Left ventricle myocardium inferior (tissue), 1 donor: Measurements from ENCODE around the gene RAB4A. TPM values are rescaled to one million over a fixed set of nuclear protein-coding genes. Genes with fewer than 3 reads are reported as not detected.

Experiments used
- DNase-seq: peaks from one replicate; pipeline ENCODE4 v3.0.0-alpha.2; 2020
- H3K27ac ChIP-seq: fragments of 200-600 bp; replicated peaks from 2 replicates; pipeline ENCODE4 v1.8.0; 2021
- H3K27me3 ChIP-seq: fragments of 200-600 bp; 2 replicates; pipeline ENCODE4 v1.8.0; 2021; ENCODE audit warnings: low read depth
- H3K36me3 ChIP-seq: fragments of 200-600 bp; 2 replicates; pipeline ENCODE4 v1.8.0; 2021
- H3K4me1 ChIP-seq: fragments of 200-600 bp; 2 replicates; pipeline ENCODE4 v1.8.0; 2021
- H3K4me3 ChIP-seq: fragments of 200-600 bp; 2 replicates; pipeline ENCODE4 v1.8.0; 2021; ENCODE audit warnings: mild to moderate bottlenecking, moderate library complexity
- H3K9me3 ChIP-seq: fragments of 200-600 bp; replicated peaks from 2 replicates; pipeline ENCODE4 v1.8.0; 2021
- intact Hi-C: fragments of 100-400 bp; cut with micrococcal nuclease; formaldehyde crosslinking; loops from one replicate; pipeline ENCODE4 v1.11.0; 2022
- total RNA-seq: library from RNA; stranded (reverse); fragmentation: NEBNext Ultra II Directional; extraction: Animal tissue kit (Norgen Biotek cat#: 25700); gene quantifications from one replicate; pipeline ENCODE4 v1.2.1, GENCODE V29; 2021
- TF ChIP-seq, protein P1 (sequence below): fragments of 200-600 bp; IDR thresholded peaks from 2 replicates; pipeline ENCODE4 v1.8.0; 2021; ENCODE audit warnings: antibody characterized with exemption, mild to moderate bottlenecking, borderline replicate concordance
- donor health status: DM: no; HTN: yes; CAD: no; lungs with severe emphysema.

The RAB4A gene
- total RNA-seq, 1 donor from 2014 or later, result 132 TPM

DNA sequence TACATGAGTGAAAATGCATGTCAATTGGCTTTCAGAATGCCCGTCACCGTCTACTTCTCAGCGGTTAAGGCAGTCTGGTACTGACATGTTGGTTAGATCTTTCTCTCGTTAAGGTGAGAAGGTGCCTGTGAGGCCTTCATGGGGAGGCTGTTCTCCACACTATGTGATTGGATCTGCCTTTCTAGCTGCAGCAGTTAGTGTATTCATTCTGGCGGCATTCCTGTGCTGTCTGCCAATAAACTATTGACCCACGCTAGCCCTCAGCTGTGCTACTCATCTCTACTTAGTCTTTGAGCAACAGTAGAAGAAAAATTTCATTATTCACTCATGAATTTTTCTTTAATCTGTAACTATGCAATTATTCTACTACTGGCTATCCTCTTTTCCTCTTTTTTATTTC, 39.9 kb downstream of the RAB4A start:
- Histone ChIP-seq H3K4me3 (no peak overlapping the region), H3K36me3 (peaks cover 24% of the 10 kb centered on the region), H3K27me3 (no peaks in the 10 kb centered on the region), H3K9me3 (no peaks in the 10 kb centered on the region), H3K27ac (no peak overlapping the region), H3K4me1 (peaks cover 20% of the 10 kb centered on the region)
- TF ChIP-seq, protein P1, sequence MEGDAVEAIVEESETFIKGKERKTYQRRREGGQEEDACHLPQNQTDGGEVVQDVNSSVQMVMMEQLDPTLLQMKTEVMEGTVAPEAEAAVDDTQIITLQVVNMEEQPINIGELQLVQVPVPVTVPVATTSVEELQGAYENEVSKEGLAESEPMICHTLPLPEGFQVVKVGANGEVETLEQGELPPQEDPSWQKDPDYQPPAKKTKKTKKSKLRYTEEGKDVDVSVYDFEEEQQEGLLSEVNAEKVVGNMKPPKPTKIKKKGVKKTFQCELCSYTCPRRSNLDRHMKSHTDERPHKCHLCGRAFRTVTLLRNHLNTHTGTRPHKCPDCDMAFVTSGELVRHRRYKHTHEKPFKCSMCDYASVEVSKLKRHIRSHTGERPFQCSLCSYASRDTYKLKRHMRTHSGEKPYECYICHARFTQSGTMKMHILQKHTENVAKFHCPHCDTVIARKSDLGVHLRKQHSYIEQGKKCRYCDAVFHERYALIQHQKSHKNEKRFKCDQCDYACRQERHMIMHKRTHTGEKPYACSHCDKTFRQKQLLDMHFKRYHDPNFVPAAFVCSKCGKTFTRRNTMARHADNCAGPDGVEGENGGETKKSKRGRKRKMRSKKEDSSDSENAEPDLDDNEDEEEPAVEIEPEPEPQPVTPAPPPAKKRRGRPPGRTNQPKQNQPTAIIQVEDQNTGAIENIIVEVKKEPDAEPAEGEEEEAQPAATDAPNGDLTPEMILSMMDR, result no peak
- no peak for DNase-seq
- intact Hi-C loops, result no loop called here

DNA sequence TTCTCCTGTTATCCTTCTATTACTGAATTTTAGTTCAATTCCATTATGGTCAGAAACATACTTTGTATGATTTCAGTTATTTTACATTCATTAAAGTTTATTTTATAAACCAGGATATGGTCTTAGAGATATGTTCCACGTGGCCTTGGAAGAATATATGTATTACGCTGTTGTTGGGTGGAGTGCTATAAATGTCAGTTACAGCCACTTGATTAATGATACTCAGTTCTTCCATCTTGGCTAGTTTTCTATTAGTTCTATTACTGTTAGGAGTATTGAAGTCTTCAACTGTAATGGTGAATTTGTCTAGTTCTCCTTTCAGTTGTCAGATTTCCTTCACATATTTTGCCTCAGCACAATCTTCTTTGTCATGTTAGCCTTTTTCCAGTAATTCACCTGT, 45.3 kb downstream of the RAB4A start:
- peaks cover 18% of the 10 kb centered on the region for H3K36me3 ChIP-seq
- H3K27ac ChIP-seq, result no peak overlapping the region
- no peaks in the 10 kb centered on the region for H3K27me3 ChIP-seq
- H3K9me3 ChIP-seq, result no peaks in the 10 kb centered on the region
- H3K4me3 ChIP-seq, result no peak overlapping the region
- intact Hi-C loops, result no loop called here
- H3K4me1 ChIP-seq, result no peaks in the 10 kb centered on the region
- TF ChIP-seq, protein P1, result no peak
- no peak for DNase-seq

DNA sequence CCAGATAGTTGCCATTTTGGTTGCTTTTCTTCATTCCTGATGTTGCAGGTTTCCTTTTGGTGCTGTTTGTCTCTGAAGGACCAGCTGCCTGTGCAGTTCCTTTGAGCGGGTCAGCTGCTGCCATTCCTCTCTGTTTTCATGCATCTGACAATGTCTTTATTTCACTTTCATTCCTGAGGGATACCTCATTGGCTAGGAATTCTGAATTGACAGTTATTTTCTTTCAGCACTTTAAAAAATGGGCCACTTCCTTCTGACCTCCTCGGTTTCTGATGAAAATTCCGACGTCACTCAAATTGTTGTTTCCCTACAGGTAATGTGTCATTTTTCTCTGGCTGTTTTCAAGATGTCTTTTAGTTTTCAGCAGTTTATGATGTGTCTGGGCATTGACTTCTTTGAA, 47.1 kb downstream of the RAB4A start:
- TF ChIP-seq, protein P1, result no peak
- Histone ChIP-seq H3K9me3 (no peaks in the 10 kb centered on the region), H3K4me3 (no peak overlapping the region), H3K4me1 (no peaks in the 10 kb centered on the region), H3K27me3 (no peaks in the 10 kb centered on the region), H3K36me3 (peaks cover 27% of the 10 kb centered on the region), H3K27ac (no peak overlapping the region)
- intact Hi-C loops, result no loop called here
- no peak for DNase-seq

DNA sequence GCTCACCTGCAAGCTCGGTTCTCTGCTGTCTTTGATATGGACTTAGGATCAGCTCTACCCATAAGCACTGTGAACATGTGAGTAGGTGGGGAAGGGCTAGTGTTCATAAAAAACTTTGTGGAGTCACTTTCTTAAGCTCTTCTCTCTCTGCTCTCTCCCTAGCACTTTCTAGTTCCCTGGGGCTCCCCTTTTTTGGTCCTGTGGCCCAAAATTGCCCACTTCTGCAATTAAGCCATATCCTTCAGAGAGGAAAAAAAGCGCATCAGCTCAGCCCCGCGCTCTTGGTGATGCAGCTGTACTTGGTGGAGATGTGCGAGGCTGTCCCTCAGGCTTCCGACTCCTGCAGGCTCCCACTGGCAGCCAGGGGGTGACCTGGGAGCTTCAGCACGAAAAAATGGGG, 48.6 kb downstream of the RAB4A start:
- no peak for DNase-seq
- no peak overlapping the region for H3K4me3 ChIP-seq
- peaks cover 41% of the 10 kb centered on the region for H3K36me3 ChIP-seq
- no peak overlapping the region for H3K27ac ChIP-seq
- no peaks in the 10 kb centered on the region for H3K4me1 ChIP-seq
- intact Hi-C loops, result no loop called here
- H3K27me3 ChIP-seq, result no peaks in the 10 kb centered on the region
- TF ChIP-seq, protein P1, result no peak
- H3K9me3 ChIP-seq, result no peaks in the 10 kb centered on the region

DNA sequence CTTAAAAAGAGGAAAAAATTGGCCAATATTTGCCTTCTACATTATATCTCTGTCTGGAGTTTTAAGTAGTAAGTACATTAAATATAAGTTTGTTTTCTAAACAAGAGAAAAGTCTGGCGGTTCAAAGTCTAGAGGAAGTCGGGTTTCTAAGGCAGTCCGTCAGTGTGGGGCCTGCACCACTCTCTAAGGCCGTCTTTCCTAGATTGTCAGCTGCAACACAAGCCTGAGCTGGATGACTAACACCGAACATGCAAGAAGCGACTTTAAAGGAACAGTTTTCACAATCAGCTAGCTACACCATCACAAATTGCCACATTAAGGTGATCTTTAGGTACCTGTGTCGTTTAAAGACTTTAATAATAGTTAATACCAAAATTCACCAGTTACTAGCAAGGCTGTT, 52.3 kb downstream of the RAB4A start:
- H3K4me3 ChIP-seq, result no peak overlapping the region
- intact Hi-C loops, result no loop called here
- H3K4me1 ChIP-seq, result no peaks in the 10 kb centered on the region
- H3K36me3 ChIP-seq, result peaks cover 53% of the 10 kb centered on the region
- no peaks in the 10 kb centered on the region for H3K27me3 ChIP-seq
- H3K9me3 ChIP-seq, result no peaks in the 10 kb centered on the region
- no peak overlapping the region for H3K27ac ChIP-seq
- DNase-seq, result no peak
- TF ChIP-seq, protein P1, result no peak
